COLO668 (cell line): ENCODE results near the gene ADAM10.

Experiments used
- DNase-seq: peaks from one replicate; lab custom pipeline; 2025; ENCODE audit not compliant: unreplicated experiment; lab: John Stamatoyannopoulos, UW

ADAM10 gene

GRCh38 chr15:58587486-58587885 lies 162.0 kb downstream of the ADAM10 start:
- DNase-seq: no peak

GRCh38 chr15:58585693-58586443 lies 163.6 kb downstream of the ADAM10 start:
- no peak for DNase-seq

GRCh38 chr15:58584789-58585461 lies 164.6 kb downstream of the ADAM10 start:
- DNase-seq: no peak

- no peak for DNase-seq
These were observed 166.2 kb downstream of the ADAM10 start for GRCh38 chr15:58583171-58583908.

- no peak for DNase-seq
These were observed 167.3 kb downstream of the ADAM10 start for GRCh38 chr15:58582160-58582559.

GRCh38 chr15:58576657-58577056 lies 172.8 kb downstream of the ADAM10 start:
- DNase-seq: no peak

- DNase-seq: no peak
These were observed 174.3 kb downstream of the ADAM10 start for GRCh38 chr15:58575045-58575786.

- no peak for DNase-seq
These were observed 174.9 kb downstream of the ADAM10 start for GRCh38 chr15:58574631-58575030.

- no peak for DNase-seq
These were observed 176.2 kb downstream of the ADAM10 start for GRCh38 chr15:58573270-58573669.

GRCh38 chr15:58572521-58572920 lies 177.0 kb downstream of the ADAM10 start:
- DNase-seq: no peak

GRCh38 chr15:58571491-58571890 lies 178.0 kb downstream of the ADAM10 start:
- no peak for DNase-seq

- DNase-seq: no peak
These were observed 180.1 kb downstream of the ADAM10 start for GRCh38 chr15:58569455-58569854.

GRCh38 chr15:58568157-58568571 lies 181.3 kb downstream of the ADAM10 start:
- DNase-seq: no peak

GRCh38 chr15:58566029-58566428 lies 183.5 kb downstream of the ADAM10 start:
- no peak for DNase-seq

- DNase-seq: no peak
These were observed 183.9 kb downstream of the ADAM10 start for GRCh38 chr15:58565619-58566018.

GRCh38 chr15:58564981-58565380 lies 184.5 kb downstream of the ADAM10 start:
- no peak for DNase-seq

GRCh38 chr15:58562135-58562534 lies 187.4 kb downstream of the ADAM10 start:
- DNase-seq: no peak

- no peak for DNase-seq
These were observed 188.2 kb downstream of the ADAM10 start for GRCh38 chr15:58561321-58561720.

- DNase-seq: no peak
These were observed 189.5 kb downstream of the ADAM10 start for GRCh38 chr15:58559904-58560588.

GRCh38 chr15:58558777-58559176 lies 190.7 kb downstream of the ADAM10 start:
- no peak for DNase-seq

GRCh38 chr15:58556541-58556940 lies 193.0 kb downstream of the ADAM10 start:
- no peak for DNase-seq
